Ureter (tissue), 1 donor: Measurements from ENCODE around the gene UNC93B1. TPM values are rescaled to one million over a fixed set of nuclear protein-coding genes. Genes with fewer than 3 reads are reported as not detected.
A peak's percentile ranks its signal among the peaks of the same experiment; 100 is the strongest.

ENCODE experiments used
- DNase-seq: peaks from one replicate; pipeline ENCODE4 v3.0.0-alpha.2; 2020; ENCODE audit warnings: low spot score
- total RNA-seq: library from RNA; stranded (reverse); gene quantifications from one replicate; pipeline ENCODE4 v1.2.4, GENCODE V29; 2023
- donor health status: DM: yes; HTN: yes; CAD: no.

The UNC93B1 gene
- total RNA-seq, 1 donor from 2014 or later: 98.3 TPM

DNA sequence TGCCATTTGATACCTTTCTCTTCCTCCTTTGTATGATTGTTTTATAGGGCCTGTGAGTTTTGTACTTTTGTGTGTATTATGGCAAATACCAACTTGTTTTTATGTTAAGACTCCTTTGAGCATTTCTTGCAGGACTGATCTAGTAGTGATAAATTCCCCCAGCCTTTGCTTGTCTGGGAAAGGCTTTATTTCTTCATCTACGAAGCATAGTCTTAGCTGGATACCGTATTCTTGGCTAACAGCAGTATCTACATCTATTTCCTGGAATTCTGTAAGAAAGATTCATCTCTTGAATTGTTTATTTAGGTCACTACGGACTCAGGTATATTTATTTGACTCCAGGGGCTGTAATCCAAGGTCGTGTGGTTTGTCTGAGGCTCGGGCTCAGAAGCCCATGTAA is 20.6 kb upstream of the UNC93B1 start:
- no peak for DNase-seq

DNA sequence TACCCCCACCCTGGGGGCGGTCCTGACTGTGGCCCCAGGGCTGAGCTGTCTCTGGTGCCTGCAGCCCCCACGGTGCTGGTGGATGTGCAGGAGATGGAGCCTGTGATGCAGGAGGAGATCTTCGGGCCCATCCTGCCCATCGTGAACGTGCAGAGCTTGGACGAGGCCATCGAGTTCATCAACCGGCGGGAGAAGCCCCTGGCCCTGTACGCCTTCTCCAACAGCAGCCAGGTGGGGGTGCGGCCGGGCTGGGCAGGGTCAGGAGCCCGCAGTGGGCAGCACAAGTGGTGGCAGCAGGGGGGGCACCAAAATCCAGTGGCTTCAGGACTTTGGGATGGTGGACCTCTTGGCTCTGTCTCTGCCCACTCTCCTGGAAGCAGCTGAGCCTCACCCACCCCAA is 18.6 kb upstream of the UNC93B1 start:
- no peak for DNase-seq

DNA sequence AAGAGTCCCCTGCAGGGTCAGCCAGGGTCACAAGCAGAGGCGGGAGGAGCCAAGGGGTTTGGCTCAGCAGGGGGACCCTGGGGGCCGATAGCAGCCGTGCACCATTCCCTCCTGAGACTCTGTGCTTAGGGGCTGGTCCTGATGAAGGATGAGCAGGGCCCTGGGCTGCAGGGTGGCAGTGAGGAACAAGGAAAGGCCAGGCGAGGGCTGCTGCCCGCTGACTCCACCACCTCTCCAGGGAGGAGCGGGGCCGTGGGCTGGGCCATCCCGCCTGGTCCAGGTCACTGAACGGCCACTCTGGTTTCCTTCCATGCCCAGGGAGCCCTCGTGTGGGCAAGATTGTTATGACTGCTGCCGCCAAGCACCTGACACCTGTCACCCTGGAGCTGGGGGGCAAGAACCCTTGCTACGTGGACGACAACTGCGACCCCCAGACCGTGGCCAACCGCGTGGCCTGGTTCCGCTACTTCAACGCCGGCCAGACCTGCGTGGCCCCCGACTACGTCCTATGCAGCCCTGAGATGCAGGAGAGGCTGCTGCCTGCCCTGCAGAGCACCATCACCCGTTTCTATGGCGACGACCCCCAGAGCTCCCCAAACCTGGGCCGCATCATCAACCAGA is 17.4 kb upstream of the UNC93B1 start:
- DNase-seq: no peak

DNA sequence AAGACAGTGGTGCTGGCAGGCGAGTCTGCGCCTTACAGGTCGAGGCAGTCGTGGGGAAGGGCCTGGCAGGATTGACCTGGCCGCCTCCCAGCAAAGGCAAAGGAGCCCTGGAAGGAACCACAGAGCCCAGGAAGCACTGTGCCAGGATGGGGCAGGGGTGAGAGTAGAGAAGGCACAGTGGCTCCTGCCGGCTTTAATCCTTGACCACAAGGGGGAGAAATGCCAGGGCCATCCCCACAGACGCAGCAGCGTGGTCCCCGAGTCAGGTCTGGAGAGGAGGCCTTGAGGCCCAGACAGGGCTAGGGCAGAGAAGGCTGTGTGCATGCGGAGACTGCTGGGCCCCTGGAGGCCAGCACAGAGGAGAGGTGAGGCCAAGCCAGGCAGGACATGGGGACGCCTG is 16.7 kb upstream of the UNC93B1 start:
- DNase-seq: no peak

DNA sequence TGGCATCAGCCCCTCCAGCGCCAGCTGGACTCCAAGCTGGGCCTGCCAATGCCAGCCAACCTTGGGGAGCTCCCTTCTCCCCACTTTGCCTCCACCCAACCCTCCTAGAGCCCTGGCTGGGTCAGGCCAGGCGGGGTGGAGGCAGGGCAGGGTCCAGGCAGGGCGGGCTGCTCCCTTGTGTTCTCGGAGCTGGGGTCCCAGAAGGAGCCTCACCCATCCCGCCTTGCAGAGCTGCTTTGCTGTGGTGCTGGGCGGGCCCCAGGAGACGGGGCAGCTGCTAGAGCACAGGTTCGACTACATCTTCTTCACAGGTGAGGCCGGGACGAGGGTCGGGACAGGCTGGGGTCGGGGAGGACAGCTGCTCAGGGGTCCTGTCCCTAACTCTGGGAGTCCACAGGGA is 15.6 kb upstream of the UNC93B1 start:
- DNase-seq: no peak

DNA sequence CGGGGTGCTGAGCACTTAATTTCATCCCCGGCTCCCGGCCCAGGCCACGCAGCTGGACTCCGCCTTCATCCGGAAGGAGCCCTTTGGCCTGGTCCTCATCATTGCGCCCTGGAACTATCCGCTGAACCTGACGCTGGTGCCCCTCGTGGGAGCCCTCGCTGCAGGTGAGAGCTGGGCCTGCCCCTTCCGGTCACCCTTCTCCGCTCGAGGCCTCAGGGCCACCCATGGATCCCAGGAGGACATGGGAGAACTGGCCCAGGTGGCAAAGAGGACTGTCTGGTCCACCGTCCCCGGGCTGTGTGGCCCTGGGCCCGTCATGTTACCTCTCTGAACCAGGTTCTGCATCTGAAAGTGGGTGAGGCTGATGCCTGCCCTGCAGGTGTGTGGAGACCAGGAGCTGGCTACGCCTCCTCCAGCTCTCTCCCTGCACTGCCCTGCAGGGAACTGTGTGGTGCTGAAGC is 14.9 kb upstream of the UNC93B1 start:
- DNase-seq: no peak

DNA sequence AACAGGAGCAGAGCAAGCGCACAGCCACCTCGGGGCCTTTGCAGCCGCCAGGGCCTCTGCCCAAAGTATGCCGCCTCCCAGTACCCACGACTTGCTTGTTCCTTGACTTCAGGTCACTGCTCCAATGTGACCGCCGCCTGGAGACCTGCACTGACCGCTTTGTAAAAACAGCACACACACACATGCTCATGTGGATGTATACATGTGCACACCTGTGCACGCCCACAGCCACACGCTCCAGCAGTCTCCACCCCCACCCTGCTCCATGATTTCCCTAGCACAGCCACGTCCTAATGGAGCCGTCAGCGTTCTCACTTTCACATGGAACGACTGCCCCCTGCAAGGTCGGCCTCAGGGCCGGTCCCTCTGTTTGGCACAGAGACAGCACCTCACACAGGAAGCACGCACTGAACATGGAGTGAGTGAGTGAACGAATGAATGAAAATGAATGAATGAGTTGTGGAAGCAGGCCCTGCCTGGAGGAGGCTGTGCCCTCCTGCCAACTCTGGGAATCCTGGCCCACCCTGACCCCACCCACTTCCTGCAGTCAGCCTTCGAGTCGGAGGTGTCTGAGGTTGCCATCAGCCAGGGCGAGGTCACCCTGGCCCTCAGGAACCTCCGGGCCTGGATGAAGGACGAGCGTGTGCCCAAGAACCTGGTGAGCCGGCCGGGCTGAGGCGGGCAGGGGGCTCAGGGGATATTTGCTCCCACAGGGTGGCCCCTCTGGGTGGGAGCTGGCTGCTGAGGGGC is 14.3 kb upstream of the UNC93B1 start:
- DNase-seq: no peak

DNA sequence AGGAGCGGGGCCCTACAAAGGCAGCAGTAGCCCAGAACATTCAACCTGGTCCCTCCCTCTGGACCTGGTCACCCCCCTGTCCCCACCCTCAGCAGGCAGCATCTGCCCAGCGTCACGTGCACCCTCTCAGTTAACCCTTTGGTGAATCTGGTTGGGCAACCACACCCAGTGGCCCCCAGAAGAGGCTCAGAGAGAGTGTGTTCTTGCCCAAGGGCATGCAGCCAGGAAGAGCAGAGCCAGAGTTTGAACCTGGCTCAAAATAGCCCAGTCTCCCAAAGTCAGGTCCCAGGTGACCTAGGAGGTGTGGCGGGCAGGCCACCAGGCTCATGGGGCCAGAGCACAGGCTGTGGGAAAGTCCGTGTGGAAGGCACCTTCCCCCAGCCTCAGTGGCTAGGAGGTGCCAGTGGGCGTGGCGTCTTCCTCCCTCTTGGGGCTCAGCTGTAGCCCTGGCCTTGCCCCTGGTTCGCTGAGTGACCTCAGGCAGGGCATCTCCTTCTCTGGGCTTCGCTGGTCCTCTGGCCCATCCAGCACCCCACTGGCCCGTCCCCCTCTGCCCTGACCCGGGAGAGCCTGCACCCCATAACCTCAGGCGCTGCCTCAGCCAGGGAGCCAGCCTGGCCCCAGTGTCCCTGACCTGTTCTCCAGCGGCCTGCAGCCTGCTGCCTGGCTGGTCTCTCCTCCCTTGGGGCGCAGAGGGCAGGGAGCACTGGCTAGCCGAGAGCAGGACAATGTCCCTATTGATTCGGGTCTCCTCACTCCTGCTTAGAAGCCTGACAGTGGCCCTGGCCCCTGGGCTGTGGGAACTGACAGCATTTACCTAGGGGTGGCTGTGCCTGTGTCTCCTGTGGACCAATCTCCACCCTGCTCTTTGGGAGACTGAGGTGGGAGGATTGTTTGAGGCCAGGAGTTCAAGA is 13.3 kb upstream of the UNC93B1 start:
- DNase-seq: no peak

DNA sequence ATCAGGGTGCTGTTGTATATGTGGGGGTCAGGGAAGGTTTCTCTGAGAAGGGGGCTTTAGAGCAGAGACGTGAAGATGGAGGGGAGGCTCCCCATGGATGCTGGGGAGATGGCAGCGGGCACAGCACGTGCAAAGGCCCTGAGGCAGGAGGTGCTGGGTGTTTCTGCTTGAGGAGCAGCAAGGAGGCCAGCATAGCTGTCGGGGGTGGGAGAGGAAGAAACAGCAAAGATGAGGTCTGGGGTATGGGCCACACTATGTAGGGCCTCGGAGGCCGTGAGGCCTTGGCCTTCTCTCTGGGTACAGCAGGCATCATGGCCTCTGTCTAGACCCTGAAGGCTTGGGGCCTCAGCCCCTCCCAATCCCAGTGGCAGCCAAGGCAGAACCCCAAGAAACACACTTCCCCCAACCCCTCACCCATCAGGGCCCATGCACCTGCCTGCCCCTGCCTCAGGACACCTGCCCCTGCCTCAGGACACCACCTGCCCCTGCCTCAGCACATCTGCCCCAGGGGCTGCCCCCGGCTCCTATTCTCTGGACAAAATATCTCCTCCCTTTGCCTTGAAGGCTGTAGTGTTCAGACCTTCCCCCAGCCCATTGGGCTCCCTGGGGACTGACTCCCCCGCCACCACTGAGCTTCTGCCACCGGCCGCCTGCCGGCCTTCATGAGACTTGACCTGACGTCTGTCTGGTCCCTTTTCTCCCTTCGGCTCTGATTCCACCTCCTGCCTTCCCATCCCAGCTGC is 12.4 kb upstream of the UNC93B1 start:
- no peak for DNase-seq

DNA sequence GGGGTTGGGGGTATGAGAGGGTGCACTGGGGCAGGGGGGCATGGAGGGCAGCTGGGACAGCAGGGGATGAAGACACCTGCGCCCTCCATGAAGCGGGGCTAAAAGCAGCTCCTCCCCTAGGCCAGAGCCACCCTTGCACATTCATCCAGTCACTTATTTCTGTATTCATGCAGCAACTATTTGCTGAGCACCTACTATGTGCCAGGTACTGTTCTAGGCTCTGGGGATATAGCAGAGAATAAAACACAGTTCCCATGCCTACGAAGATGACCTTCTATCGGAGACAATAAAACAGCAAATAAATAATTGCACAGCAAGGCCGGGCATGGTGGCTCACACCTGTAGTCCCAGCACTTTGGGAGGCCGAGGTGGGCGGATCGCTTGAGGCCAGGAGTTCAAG is 11.6 kb upstream of the UNC93B1 start:
- DNase-seq: no peak

DNA sequence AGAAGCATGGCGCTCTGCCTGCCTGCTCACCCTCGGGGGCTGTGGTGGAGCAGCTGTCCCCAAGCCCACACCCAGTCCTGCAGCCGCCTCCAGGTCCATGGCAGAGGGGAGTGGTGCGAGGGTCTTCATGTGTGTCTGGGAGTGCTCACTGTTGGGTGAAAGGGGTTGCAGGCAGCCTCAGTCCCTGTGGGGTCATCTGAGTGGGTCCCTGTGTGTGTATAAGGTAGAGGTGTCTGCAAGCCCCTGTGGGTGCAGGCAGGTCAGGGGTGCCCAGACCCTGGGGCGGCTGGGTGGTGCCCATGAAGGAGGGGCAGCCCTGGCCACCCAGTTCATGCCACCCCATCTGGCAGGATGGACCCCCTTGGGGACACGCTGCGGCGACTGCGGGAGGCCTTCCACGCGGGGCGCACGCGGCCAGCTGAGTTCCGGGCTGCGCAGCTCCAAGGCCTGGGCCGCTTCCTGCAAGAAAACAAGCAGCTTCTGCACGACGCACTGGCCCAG is 11.1 kb upstream of the UNC93B1 start:
- no peak for DNase-seq

DNA sequence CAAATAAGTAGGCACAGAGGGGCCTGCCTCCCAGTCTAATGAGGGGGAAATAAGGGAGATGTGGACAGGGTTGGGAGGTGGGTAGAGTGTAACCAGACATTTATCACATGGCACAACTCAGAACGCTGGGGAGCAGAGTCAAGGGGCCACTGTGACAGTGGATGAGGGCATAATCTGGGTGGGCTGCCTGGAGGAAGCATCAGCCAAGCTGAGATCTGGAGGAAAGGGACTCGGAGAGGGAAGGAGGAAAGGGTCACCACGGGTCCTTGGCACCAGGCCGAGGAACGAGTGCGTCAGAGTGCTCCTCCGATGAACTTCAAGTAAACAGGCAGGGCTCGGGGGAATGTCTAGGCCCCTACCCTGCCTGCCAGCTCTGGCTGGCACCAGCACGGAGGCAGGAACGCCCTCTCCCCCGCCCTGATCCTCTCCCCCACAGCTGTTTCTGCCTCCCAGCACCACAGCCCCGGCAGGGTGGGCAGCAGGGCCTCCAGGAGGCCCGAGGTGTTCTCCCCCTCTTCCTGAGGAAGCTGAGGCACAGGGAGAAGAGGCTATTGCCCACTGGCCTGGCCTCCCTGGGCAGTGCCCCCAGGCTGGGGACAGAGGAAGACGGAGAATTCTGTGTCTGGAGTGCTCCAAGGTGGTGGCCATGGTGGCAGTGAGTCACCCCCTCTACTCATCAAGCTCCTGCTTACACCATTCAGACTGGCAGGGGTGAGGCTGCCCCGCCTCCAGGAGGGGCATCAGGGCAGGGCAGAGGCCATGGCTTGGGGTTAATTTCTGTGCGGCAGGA is 10.5 kb upstream of the UNC93B1 start:
- peak; percentile 87 for DNase-seq

DNA sequence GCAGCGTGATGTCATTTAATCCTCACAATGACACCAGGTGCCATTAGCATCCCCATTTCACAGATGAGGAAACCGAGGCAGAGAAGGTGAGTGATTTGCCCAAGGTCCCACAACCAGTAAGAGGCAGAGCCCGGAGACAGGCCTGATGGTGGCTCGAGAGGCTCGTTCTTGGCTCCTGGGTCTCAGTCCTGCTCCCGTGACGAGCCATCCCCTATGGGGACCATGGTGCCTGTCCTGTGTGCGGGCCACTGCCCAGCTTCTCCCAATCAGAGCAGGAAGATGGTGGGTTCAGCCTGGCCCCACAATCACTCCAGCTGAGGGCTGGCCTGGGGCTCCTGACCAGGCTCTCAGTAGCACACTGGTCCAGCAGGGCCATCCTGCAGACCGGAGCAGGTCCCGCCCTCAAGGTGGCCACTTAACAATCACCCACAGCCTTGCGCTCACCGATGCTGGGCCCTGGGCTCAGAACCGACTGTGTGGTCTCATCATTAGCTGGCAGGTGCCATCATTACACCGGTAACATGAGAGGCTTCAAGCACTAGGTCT is 9.8 kb upstream of the UNC93B1 start:
- no peak for DNase-seq

DNA sequence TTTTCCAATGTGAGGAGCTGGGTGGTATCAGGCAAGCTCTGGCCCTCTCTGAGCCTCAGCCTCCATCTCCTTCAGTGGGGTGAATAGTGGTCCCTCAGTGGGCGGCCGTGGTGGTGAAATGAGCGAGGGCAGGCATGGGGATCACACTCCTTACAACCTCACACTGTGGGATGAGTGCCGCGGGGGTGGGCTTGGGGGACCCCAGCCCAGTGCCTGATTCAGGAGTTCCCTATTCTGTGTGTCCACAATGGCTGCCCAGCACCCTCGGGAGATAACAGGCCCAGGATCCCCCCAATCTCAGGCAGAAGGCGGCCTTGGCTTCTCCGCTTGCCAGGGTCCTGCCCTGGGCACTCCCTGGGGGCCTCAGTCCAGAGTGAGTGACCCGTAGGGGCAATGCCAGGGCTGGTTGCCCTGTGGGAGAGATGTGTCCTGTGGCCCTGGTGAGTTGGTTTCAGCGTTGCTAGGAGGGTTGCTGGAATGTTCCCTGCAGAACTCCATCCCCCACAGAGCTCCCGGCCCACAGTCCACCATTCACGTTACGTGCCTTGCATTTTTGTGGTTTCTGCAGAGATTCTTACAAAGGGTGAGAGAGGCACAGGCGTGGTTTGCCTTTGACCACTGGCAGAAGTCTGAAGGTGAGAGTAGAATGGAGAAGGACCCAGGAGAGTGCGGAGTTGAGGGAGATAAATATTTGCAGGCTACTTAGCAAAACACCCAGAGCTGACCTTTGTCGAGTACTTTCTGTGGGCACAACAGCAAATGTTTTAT is 9.1 kb upstream of the UNC93B1 start:
- peak; percentile 75 for DNase-seq

DNA sequence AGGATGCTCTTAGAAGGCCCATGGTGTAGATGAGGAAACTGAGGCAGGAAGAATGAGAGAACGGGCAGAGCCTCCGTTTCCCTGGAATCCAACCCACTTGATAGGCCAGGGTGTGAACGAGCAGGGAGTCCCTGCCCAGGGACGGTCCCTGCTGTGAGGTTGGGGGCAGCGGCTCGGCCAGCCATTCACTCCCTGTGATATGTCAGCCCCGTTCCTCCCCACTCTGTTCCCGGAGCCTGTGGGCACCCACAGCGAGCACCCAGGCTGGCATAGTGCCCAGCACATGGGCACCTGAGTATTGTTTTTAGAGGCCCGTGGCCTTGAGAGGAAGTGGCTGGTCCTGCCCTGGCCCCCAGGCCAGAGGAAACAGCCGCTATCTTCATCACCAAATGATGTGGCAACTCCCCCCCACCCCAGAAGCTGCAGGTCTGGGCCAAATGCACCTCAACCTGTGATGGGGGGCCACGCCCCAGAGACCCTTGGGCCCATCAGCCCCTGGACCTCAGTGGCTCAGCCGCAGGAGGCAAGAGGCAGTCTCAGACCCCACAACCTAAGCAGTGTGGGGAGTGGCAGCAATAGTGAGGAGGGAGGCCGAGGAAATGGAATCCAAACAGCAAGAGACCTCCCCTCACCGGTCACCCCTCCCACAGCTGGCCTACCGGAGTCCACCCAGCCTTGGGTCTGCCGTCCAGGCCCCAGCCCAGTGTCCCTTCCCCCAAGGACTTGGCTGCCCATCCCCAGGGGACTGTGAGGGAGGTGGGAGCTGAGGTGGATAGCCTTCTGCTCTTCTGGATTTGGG is 8.3 kb upstream of the UNC93B1 start:
- no peak for DNase-seq

DNA sequence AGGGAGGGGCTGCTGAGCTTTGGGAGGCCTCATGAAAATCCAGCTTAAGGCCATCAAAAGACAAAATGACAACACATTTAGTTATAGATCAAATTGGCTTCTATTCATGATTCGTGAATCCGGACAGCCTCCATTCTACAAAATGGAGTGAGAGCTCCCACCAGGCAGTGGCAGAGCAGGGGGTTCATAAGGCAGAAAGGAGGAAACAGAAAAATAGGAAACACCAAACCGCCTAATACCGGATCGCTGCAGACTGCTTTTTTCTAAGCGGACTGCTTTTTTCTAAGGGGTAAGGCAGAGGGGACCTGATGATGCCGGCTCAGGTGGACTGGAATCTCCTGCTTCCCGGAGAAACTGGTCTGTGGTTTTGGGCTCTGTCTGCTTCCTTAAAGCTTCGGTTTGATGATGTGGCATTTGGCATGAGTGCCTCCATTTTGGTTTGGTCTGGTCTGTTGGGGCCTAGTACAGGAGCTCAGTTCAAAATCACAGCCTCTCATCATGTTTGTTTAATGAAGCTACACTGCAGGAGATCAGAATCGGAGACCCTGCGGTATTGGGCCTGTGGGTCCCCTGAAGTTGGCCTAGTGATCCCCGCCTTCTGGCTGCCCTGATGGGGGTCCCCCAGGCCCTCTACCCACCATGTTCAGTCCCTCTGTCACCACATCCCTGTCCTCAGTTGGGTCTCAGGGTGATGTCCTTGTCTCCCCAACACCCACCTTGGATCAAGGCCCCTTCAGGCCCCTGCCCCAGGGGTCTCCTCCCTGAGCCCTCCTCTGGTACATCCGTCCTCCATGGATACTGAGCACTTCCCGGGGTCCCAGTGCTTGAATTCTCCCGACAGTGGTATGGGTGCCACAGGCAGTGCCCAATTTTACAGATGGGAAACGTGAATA is 7.4 kb upstream of the UNC93B1 start:
- no peak for DNase-seq

DNA sequence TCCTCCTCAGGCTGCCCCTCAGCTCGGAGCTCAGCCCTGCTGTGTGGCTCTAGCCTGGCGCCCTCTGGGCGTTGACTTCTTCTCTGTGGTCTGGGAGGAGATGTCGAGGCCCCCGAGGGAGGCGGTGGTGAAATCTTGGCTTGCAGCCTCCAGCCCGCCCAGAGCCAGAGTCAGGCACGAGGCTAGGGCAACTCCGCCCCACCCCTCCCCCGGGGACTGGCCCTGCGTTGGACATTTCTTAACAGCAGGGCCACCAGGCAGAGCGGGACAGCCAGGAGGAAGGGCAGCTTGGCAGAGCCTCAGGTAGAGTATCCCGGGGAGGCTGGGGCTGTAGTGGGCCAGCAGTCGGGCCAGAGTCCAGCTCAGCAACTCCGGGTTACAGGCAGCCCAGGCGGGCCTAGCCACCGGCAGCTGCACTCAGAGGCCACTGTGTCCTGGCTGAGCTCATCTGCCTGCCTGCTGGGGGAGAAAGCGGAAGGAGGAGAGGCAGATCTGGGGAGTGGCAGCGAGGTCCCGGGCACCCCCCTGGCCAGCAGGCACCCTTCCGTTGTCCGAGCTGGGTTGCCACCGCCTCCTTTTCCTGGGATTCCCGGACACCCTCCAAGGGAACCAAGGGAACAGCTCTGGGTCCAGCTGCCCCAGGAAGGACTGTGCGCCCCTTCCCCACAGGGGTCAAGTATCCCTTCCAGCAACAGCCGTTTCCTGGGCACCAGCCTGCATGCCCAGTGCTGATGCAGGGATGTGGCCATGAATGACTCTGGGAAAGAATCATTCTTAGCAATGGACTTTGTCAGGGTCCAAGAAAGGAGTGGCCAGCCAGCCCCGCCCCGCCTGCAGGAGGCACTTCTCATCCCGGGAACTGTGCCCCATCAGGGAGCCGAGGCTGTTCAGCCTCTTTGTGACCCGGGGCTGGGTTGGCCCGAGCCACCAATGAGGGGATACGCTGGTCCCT is 6.5 kb upstream of the UNC93B1 start, which contains the start of gene ALDH3B1:
Gene ALDH3B1 (plus strand): TSS at position 238 of the 952 bp plus-strand sequence. CDS start 4,971 bp downstream, outside the sequence.
- DNase-seq: peak; percentile 92
